Mesenchymal stem cell (in vitro differentiated cells and primary cell): ENCODE data around the gene MICOS13.
A peak's percentile ranks its signal among the peaks of the same experiment; 100 is the strongest.

Experiments
- DNase-seq: peaks from one replicate; pipeline ENCODE4 v3.0.0-alpha.2; 2013
- H2AFZ ChIP-seq: one replicate; pipeline ENCODE4 v1.6.1; 2013; ENCODE audit warnings: low read depth, mild to moderate bottlenecking, control low read depth, inconsistent platforms, low read length, moderate library complexity
- H2AK5ac ChIP-seq: 2 replicates; pipeline ENCODE4 v1.6.1; 2013; ENCODE audit warnings: low read length, moderate library complexity, mild to moderate bottlenecking, inconsistent platforms; ENCODE audit not compliant: severe bottlenecking
- H2BK120ac ChIP-seq: one replicate; pipeline ENCODE4 v1.6.1; 2013; ENCODE audit warnings: low read depth, mild to moderate bottlenecking, inconsistent platforms, low read length, moderate library complexity
- H2BK12ac ChIP-seq, 2 experiments: one replicate each; pipeline ENCODE4 v1.6.1; 2013; ENCODE audit warnings: inconsistent platforms in 2 of 2, low read length in 2 of 2, mild to moderate bottlenecking in 2 of 2, moderate library complexity in 2 of 2, control low read depth in 1 of 2
- H2BK15ac ChIP-seq: one replicate; pipeline ENCODE4 v1.6.1; 2013; ENCODE audit warnings: mild to moderate bottlenecking, low read depth, inconsistent platforms; ENCODE audit not compliant: poor library complexity, severe bottlenecking
- H2BK5ac ChIP-seq: 2 replicates; pipeline ENCODE4 v1.6.1; 2013; ENCODE audit warnings: low read depth, mild to moderate bottlenecking, low read length, control low read depth, inconsistent platforms; ENCODE audit not compliant: poor library complexity, severe bottlenecking
- H3K14ac ChIP-seq, 2 experiments: one replicate each; pipeline ENCODE4 v1.6.1; 2013; ENCODE audit warnings: inconsistent platforms in 2 of 2, low read length in 2 of 2, control low read depth in 1 of 2, mild to moderate bottlenecking in 1 of 2, moderate library complexity in 1 of 2
- H3K18ac ChIP-seq, 2 experiments: one replicate each; pipeline ENCODE4 v1.6.1; 2013; ENCODE audit warnings: inconsistent platforms in 2 of 2, low read length in 2 of 2, control low read depth in 1 of 2, low read depth in 1 of 2, mild to moderate bottlenecking in 1 of 2
- H3K23ac ChIP-seq, 2 experiments: one replicate each; pipeline ENCODE4 v1.6.1; 2013; ENCODE audit warnings: inconsistent platforms in 2 of 2, low read length in 2 of 2, mild to moderate bottlenecking in 2 of 2, moderate library complexity in 2 of 2, control low read depth in 1 of 2
- H3K27ac ChIP-seq: 2 replicates; pipeline ENCODE4 v1.5.1; 2013; ENCODE audit warnings: mild to moderate bottlenecking, moderate library complexity, low read length, control low read depth, inconsistent platforms; ENCODE audit not compliant: poor library complexity, severe bottlenecking
- H3K27me3 ChIP-seq, 2 experiments: 2 replicates each; pipeline versions ENCODE4 v1.6.1 to v1.7.0; 2013; ENCODE audit warnings: low read length in 2 of 2, mild to moderate bottlenecking in 2 of 2, moderate library complexity in 2 of 2, control low read depth in 1 of 2, inconsistent platforms in 1 of 2; ENCODE audit not compliant: control insufficient read depth in 1 of 2, insufficient read depth in 1 of 2
- H3K36me3 ChIP-seq, 2 experiments: 2 replicates each; pipeline versions ENCODE4 v1.6.1 to v1.7.0; 2013; ENCODE audit warnings: low read length in 2 of 2, control low read depth in 1 of 2, inconsistent platforms in 1 of 2, low read depth in 1 of 2, mild to moderate bottlenecking in 1 of 2; ENCODE audit not compliant: insufficient read depth in 2 of 2, control insufficient read depth in 1 of 2
- H3K4ac ChIP-seq, 2 experiments: one replicate each; pipeline ENCODE4 v1.6.1; 2013; ENCODE audit warnings: inconsistent platforms in 2 of 2, low read length in 2 of 2, mild to moderate bottlenecking in 2 of 2, moderate library complexity in 2 of 2, control low read depth in 1 of 2, low read depth in 1 of 2
- H3K4me1 ChIP-seq: 2 replicates; pipeline ENCODE4 v1.6.1; 2013; ENCODE audit warnings: low read depth, low read length, control low read depth; ENCODE audit not compliant: control insufficient read depth, insufficient read depth
- H3K4me2 ChIP-seq: 2 replicates; pipeline ENCODE4 v1.6.1; 2013; ENCODE audit warnings: low read length, mild to moderate bottlenecking, inconsistent platforms; ENCODE audit not compliant: poor library complexity, severe bottlenecking
- H3K4me3 ChIP-seq, 2 experiments: 2 replicates each; pipeline versions ENCODE4 v1.5.1 to v1.7.0; 2013; ENCODE audit warnings: low read length in 2 of 2, mild to moderate bottlenecking in 2 of 2, control low read depth in 1 of 2, low read depth in 1 of 2; ENCODE audit not compliant: insufficient read depth in 1 of 2
- H3K79me1 ChIP-seq: replicated peaks from 2 replicates; pipeline ENCODE4 v1.6.1; 2013; ENCODE audit warnings: mild to moderate bottlenecking, control low read depth, low read length, inconsistent platforms; ENCODE audit not compliant: poor library complexity, severe bottlenecking
- H3K9ac ChIP-seq: 2 replicates; pipeline ENCODE4 v1.7.0; 2013; ENCODE audit warnings: mild to moderate bottlenecking, low read length, moderate library complexity
- H3K9me3 ChIP-seq: 2 replicates; pipeline ENCODE4 v1.7.0; 2013; ENCODE audit warnings: mild to moderate bottlenecking, low read length; ENCODE audit not compliant: control insufficient read depth
- H4K8ac ChIP-seq: one replicate; pipeline ENCODE4 v1.6.1; 2013; ENCODE audit warnings: inconsistent platforms, mild to moderate bottlenecking, low read length, moderate library complexity
- H4K91ac ChIP-seq: one replicate; pipeline ENCODE4 v1.6.1; 2013; ENCODE audit warnings: mild to moderate bottlenecking, low read length, inconsistent platforms
- WGBS: methylation state at CpG from one replicate; pipeline ENCODE4 v1.1.7; 2013; ENCODE audit warnings: mixed read lengths; 5-methylcytosine and 5-hydroxymethylcytosine counted together

The MICOS13 gene

DNA sequence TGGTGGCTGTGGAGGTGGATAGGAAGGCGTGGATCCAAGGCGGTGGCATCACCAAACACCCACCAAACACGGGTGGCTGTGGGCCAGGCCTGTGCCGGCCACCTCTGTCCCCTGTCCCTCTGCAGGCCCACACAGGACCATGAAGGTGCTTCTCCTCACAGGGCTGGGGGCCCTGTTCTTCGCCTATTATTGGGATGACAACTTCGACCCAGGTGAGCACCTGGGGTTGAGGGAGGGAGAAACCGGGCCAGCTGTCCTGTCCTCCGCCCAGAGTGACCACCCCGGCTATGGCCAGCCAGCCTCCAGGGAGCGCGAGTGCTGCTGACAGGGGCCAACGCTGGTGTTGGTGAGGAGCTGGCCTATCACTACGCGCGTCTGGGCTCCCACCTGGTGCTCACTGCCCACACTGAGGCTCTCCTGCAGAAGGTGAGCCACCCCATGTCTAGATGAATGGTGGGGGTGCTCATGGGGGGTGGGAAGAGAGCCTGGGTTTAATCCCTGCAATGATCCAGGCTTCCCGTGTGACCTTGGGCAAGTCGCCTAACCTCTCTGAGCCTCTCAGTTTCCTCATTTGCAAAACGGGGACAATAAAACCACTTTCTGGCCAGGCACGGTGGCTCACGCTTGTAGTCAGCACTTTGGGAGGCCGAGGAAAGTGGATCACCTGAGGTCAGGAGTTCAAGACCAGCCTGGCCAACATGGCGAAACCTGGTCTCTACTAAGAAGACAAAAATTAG is 4.5 kb upstream of the MICOS13 start:
- no peak overlapping the region for H3K18ac ChIP-seq
- H4K8ac ChIP-seq = no peak overlapping the region
- no peak overlapping the region for H3K4me3 ChIP-seq
- no peaks in the 10 kb centered on the region for H3K27me3 ChIP-seq
- H3K4ac ChIP-seq = no peak overlapping the region
- no peaks in the 10 kb centered on the region for H3K9me3 ChIP-seq
- H3K9ac ChIP-seq = no peak overlapping the region
- H3K14ac ChIP-seq = no peak overlapping the region
- no peak overlapping the region for H2AFZ ChIP-seq
- DNase-seq = no peak
- no peak overlapping the region for H2BK120ac ChIP-seq
- H2BK5ac ChIP-seq = no peak overlapping the region
- H2BK12ac ChIP-seq = no peak overlapping the region
- H3K79me1 ChIP-seq = peaks cover 14% of the 10 kb centered on the region
- H3K23ac ChIP-seq = no peak overlapping the region
- H4K91ac ChIP-seq = no peak overlapping the region
- H3K27ac ChIP-seq = no peak overlapping the region
- peaks cover 0 to 13% of the 10 kb centered on the region in 2 experiments for H3K36me3 ChIP-seq
- H2AK5ac ChIP-seq = no peak overlapping the region
- no peak overlapping the region for H3K4me2 ChIP-seq
- WGBS = 93% methylated on average over 22 of the region's 22 CpGs
- no peak overlapping the region for H2BK15ac ChIP-seq
- peaks cover 27% of the 10 kb centered on the region for H3K4me1 ChIP-seq

- H3K9ac ChIP-seq = no peak overlapping the region
- DNase-seq = no peak
- H2AK5ac ChIP-seq = no peak overlapping the region
- H4K91ac ChIP-seq = no peak overlapping the region
- H3K4me2 ChIP-seq = no peak overlapping the region
- H2BK12ac ChIP-seq = no peak overlapping the region
- H4K8ac ChIP-seq = no peak overlapping the region
- H3K27me3 ChIP-seq = no peaks in the 10 kb centered on the region
- H3K79me1 ChIP-seq = peaks cover 22% of the 10 kb centered on the region
- WGBS = 89% methylated on average over 9 of the region's 10 CpGs
- H3K4me3 ChIP-seq = no peak overlapping the region
- no peak overlapping the region for H3K27ac ChIP-seq
- no peak overlapping the region for H2BK15ac ChIP-seq
- no peak overlapping the region for H2AFZ ChIP-seq
- H3K36me3 ChIP-seq = peaks cover 0 to 15% of the 10 kb centered on the region in 2 experiments
- H3K4ac ChIP-seq = no peak overlapping the region
- no peak overlapping the region for H3K14ac ChIP-seq
- no peak overlapping the region for H2BK120ac ChIP-seq
- no peak overlapping the region for H3K18ac ChIP-seq
- no peak overlapping the region for H3K23ac ChIP-seq
- no peaks in the 10 kb centered on the region for H3K9me3 ChIP-seq
- H3K4me1 ChIP-seq = peaks cover 34% of the 10 kb centered on the region
- no peak overlapping the region for H2BK5ac ChIP-seq
Measured at GRCh38 chr19:5683177-5683886, 3.0 kb upstream of the MICOS13 start.

DNA sequence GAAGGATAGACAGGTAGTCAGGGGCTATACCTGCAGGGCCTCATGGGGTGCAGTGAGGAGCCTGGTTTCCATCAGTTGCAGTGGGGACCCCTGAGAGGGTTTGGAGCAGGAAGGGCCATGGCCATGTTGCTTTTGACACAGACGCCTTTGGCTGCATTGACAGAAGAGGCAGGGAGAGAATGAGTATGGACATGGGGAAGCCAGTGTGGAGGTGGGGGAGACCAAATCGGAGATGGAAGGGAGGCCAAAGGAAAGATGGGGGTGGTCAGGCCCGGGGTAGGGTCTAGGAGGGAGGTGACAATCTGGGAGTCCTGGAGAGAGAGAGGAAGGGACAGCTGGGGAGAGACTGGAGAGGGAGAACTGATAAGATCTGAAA is 1.8 kb upstream of the MICOS13 start:
- Histone ChIP-seq H3K23ac (no peak overlapping the region), H3K4me2 (no peak overlapping the region), H2BK12ac (no peak overlapping the region), H3K36me3 (peaks cover 5 to 21% of the 10 kb centered on the region in 2 experiments), H4K8ac (no peak overlapping the region), H3K4me3 (peak overlapping the region in 1 of 2 experiments; percentile 99), H3K27ac (no peak overlapping the region), H2AFZ (no peak overlapping the region), H2BK5ac (no peak overlapping the region), H3K18ac (no peak overlapping the region), H3K27me3 (no peaks in the 10 kb centered on the region), H2BK15ac (no peak overlapping the region), H4K91ac (no peak overlapping the region), H2BK120ac (no peak overlapping the region), H3K9me3 (no peaks in the 10 kb centered on the region), H3K4ac (no peak overlapping the region), H3K9ac (no peak overlapping the region), H3K4me1 (peaks cover 30% of the 10 kb centered on the region), H3K79me1 (peaks cover 29% of the 10 kb centered on the region), H2AK5ac (peak overlapping the region; percentile 53), H3K14ac (no peak overlapping the region)
- WGBS = 92% methylated on average over 3 of the region's 3 CpGs
- DNase-seq = no peak

DNA sequence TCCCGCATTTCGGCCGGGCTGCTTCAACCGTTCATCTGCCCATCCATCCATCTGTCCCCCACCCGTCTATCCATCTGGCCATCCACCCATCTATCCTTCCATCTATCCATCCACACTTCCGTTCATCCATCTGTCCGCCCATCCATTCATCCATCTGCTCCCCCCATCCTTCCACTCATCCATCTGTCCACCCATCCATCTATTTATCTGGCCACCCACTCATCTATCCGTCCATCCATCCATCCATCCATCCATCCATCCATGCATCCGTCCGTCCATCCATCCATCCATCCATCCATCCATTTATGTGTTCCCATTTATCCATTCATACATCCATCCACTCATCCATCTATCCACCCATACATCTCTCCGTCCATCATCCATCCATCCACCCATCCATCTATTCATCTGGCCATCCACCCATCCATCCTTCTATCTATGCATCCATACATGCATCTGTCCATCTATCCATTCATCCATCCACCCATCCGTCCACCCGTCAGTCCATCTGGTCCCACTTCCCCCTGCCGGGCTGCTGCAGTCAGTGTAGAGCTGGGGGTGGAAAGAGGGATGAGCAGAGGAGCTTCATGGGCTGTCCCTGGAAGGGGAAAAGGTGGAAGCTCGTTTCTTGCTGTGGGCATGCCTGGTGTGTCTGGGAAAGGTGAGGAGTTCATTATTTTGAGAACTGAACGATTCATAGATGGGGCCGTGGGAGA is 1.2 kb upstream of the MICOS13 start:
- peak overlapping the region in 1 of 2 experiments; percentile 94 for H3K4ac ChIP-seq
- WGBS = 81% methylated on average over 17 of the region's 17 CpGs
- DNase-seq = no peak
- peak overlapping the region; percentile 70 for H4K91ac ChIP-seq
- H2BK5ac ChIP-seq = no peak overlapping the region
- peaks cover 28% of the 10 kb centered on the region for H3K4me1 ChIP-seq
- H3K9ac ChIP-seq = peak overlapping the region; percentile 96
- peak overlapping the region; percentile 29 for H2AFZ ChIP-seq
- H2AK5ac ChIP-seq = no peak overlapping the region
- H3K18ac ChIP-seq = peak overlapping the region in 1 of 2 experiments; percentile 88
- H3K79me1 ChIP-seq = peaks cover 29% of the 10 kb centered on the region
- H2BK120ac ChIP-seq = no peak overlapping the region
- H2BK15ac ChIP-seq = no peak overlapping the region
- H3K23ac ChIP-seq = peak overlapping the region in 1 of 2 experiments; percentile 35
- H2BK12ac ChIP-seq = peak overlapping the region in 1 of 2 experiments; percentile 61
- peak overlapping the region; percentile 74 for H4K8ac ChIP-seq
- H3K4me2 ChIP-seq = peak overlapping the region; percentile 87
- no peaks in the 10 kb centered on the region for H3K9me3 ChIP-seq
- H3K14ac ChIP-seq = peak overlapping the region in 1 of 2 experiments; percentile 57
- H3K27ac ChIP-seq = no peak overlapping the region
- H3K4me3 ChIP-seq = peak overlapping the region; percentile 65 to 99
- no peaks in the 10 kb centered on the region for H3K27me3 ChIP-seq
- H3K36me3 ChIP-seq = peaks cover 5 to 25% of the 10 kb centered on the region in 2 experiments
